ENCODE data around the gene NBPF1. TPM values are rescaled to one million over a fixed set of nuclear protein-coding genes. Genes with fewer than 3 reads are reported as not detected.
"Not testable (repeated sequence)": the region's sequence is repeated elsewhere in the genome, so short reads cannot be mapped to it uniquely, and the experiment has no call there.

The NBPF1 gene
- total and polyA plus RNA-seq, 2 donors from 2014 or later, result 8.0 to 56.3 TPM

- H3K4me1 ChIP-seq (ENCODE audit: control insufficient read depth in 2 of 3, insufficient read depth in 2 of 3, low read depth in 1 of 3, low read length in 3 of 3); H3K27me3 ChIP-seq (ENCODE audit: control insufficient read depth, insufficient read depth, low read length); H3K27ac ChIP-seq (ENCODE audit: low read depth in 2 of 2, low read length in 2 of 2); H3K4me3 ChIP-seq (ENCODE audit: low read length in 3 of 3); H3K9me3 ChIP-seq (ENCODE audit: control insufficient read depth in 2 of 3, insufficient read depth in 1 of 3, low read length in 3 of 3); intact Hi-C loops (cut with DNase I); H3K9ac ChIP-seq (ENCODE audit: low read length in 3 of 3); FAIRE-seq; H3K36me3 ChIP-seq (ENCODE audit: control insufficient read depth in 2 of 3, insufficient read depth in 3 of 3, low read length in 3 of 3): not testable (repeated sequence)
- peak in 1 of 5 donors; percentile 7 for DNase-seq
Measured at GRCh38 chr1:16600855-16601786, 12.2 kb downstream of the NBPF1 start.

- H3K36me3 ChIP-seq (ENCODE audit: control insufficient read depth in 2 of 3, insufficient read depth in 3 of 3, low read length in 3 of 3); H3K9me3 ChIP-seq (ENCODE audit: control insufficient read depth in 2 of 3, insufficient read depth in 1 of 3, low read length in 3 of 3); H3K4me3 ChIP-seq (ENCODE audit: low read length in 3 of 3); H3K4me1 ChIP-seq (ENCODE audit: control insufficient read depth in 2 of 3, insufficient read depth in 2 of 3, low read depth in 1 of 3, low read length in 3 of 3); H3K27me3 ChIP-seq (ENCODE audit: control insufficient read depth, insufficient read depth, low read length); H3K27ac ChIP-seq (ENCODE audit: low read depth in 2 of 2, low read length in 2 of 2); FAIRE-seq; intact Hi-C loops (cut with DNase I); DNase-seq; H3K9ac ChIP-seq (ENCODE audit: low read length in 3 of 3): not testable (repeated sequence)
Measured at GRCh38 chr1:16599326-16599725, 14.0 kb downstream of the NBPF1 start.

- intact Hi-C loops (cut with DNase I); H3K4me3 ChIP-seq (ENCODE audit: low read length in 3 of 3); DNase-seq; H3K36me3 ChIP-seq (ENCODE audit: control insufficient read depth in 2 of 3, insufficient read depth in 3 of 3, low read length in 3 of 3); H3K9ac ChIP-seq (ENCODE audit: low read length in 3 of 3); H3K4me1 ChIP-seq (ENCODE audit: control insufficient read depth in 2 of 3, insufficient read depth in 2 of 3, low read depth in 1 of 3, low read length in 3 of 3); H3K9me3 ChIP-seq (ENCODE audit: control insufficient read depth in 2 of 3, insufficient read depth in 1 of 3, low read length in 3 of 3); FAIRE-seq; H3K27me3 ChIP-seq (ENCODE audit: control insufficient read depth, insufficient read depth, low read length); H3K27ac ChIP-seq (ENCODE audit: low read depth in 2 of 2, low read length in 2 of 2): not testable (repeated sequence)
Measured at GRCh38 chr1:16595216-16595615, 18.1 kb downstream of the NBPF1 start.

- H3K4me3 ChIP-seq (ENCODE audit: low read length in 3 of 3); H3K9me3 ChIP-seq (ENCODE audit: control insufficient read depth in 2 of 3, insufficient read depth in 1 of 3, low read length in 3 of 3); H3K27ac ChIP-seq (ENCODE audit: low read depth in 2 of 2, low read length in 2 of 2); H3K27me3 ChIP-seq (ENCODE audit: control insufficient read depth, insufficient read depth, low read length); H3K9ac ChIP-seq (ENCODE audit: low read length in 3 of 3); H3K4me1 ChIP-seq (ENCODE audit: control insufficient read depth in 2 of 3, insufficient read depth in 2 of 3, low read depth in 1 of 3, low read length in 3 of 3); intact Hi-C loops (cut with DNase I); H3K36me3 ChIP-seq (ENCODE audit: control insufficient read depth in 2 of 3, insufficient read depth in 3 of 3, low read length in 3 of 3); DNase-seq; FAIRE-seq: not testable (repeated sequence)
Measured at GRCh38 chr1:16591845-16592244, 21.5 kb downstream of the NBPF1 start.

GRCh38 chr1:16588081-16588480 lies 25.3 kb downstream of the NBPF1 start:
- H3K9me3 ChIP-seq (ENCODE audit: control insufficient read depth in 2 of 3, insufficient read depth in 1 of 3, low read length in 3 of 3); FAIRE-seq; H3K27ac ChIP-seq (ENCODE audit: low read depth in 2 of 2, low read length in 2 of 2); DNase-seq; H3K4me1 ChIP-seq (ENCODE audit: control insufficient read depth in 2 of 3, insufficient read depth in 2 of 3, low read depth in 1 of 3, low read length in 3 of 3); H3K9ac ChIP-seq (ENCODE audit: low read length in 3 of 3); H3K4me3 ChIP-seq (ENCODE audit: low read length in 3 of 3); H3K27me3 ChIP-seq (ENCODE audit: control insufficient read depth, insufficient read depth, low read length); intact Hi-C loops (cut with DNase I); H3K36me3 ChIP-seq (ENCODE audit: control insufficient read depth in 2 of 3, insufficient read depth in 3 of 3, low read length in 3 of 3): not testable (repeated sequence)

GRCh38 chr1:16587639-16588038 lies 25.7 kb downstream of the NBPF1 start:
- H3K4me1 ChIP-seq (ENCODE audit: control insufficient read depth in 2 of 3, insufficient read depth in 2 of 3, low read depth in 1 of 3, low read length in 3 of 3); DNase-seq; H3K27me3 ChIP-seq (ENCODE audit: control insufficient read depth, insufficient read depth, low read length); FAIRE-seq; H3K4me3 ChIP-seq (ENCODE audit: low read length in 3 of 3); intact Hi-C loops (cut with DNase I); H3K9me3 ChIP-seq (ENCODE audit: control insufficient read depth in 2 of 3, insufficient read depth in 1 of 3, low read length in 3 of 3); H3K36me3 ChIP-seq (ENCODE audit: control insufficient read depth in 2 of 3, insufficient read depth in 3 of 3, low read length in 3 of 3); H3K27ac ChIP-seq (ENCODE audit: low read depth in 2 of 2, low read length in 2 of 2); H3K9ac ChIP-seq (ENCODE audit: low read length in 3 of 3): not testable (repeated sequence)

GRCh38 chr1:16565324-16565723 lies 48.0 kb downstream of the NBPF1 start:
- intact Hi-C loops (cut with DNase I); FAIRE-seq; H3K4me3 ChIP-seq (ENCODE audit: low read length in 3 of 3); H3K9me3 ChIP-seq (ENCODE audit: control insufficient read depth in 2 of 3, insufficient read depth in 1 of 3, low read length in 3 of 3); H3K27me3 ChIP-seq (ENCODE audit: control insufficient read depth, insufficient read depth, low read length); H3K4me1 ChIP-seq (ENCODE audit: control insufficient read depth in 2 of 3, insufficient read depth in 2 of 3, low read depth in 1 of 3, low read length in 3 of 3); DNase-seq; H3K27ac ChIP-seq (ENCODE audit: low read depth in 2 of 2, low read length in 2 of 2); H3K36me3 ChIP-seq (ENCODE audit: control insufficient read depth in 2 of 3, insufficient read depth in 3 of 3, low read length in 3 of 3); H3K9ac ChIP-seq (ENCODE audit: low read length in 3 of 3): not testable (repeated sequence)

- H3K9me3 ChIP-seq (ENCODE audit: control insufficient read depth in 2 of 3, insufficient read depth in 1 of 3, low read length in 3 of 3); H3K4me3 ChIP-seq (ENCODE audit: low read length in 3 of 3); H3K36me3 ChIP-seq (ENCODE audit: control insufficient read depth in 2 of 3, insufficient read depth in 3 of 3, low read length in 3 of 3); intact Hi-C loops (cut with DNase I); H3K27ac ChIP-seq (ENCODE audit: low read depth in 2 of 2, low read length in 2 of 2); DNase-seq; H3K4me1 ChIP-seq (ENCODE audit: control insufficient read depth in 2 of 3, insufficient read depth in 2 of 3, low read depth in 1 of 3, low read length in 3 of 3); H3K9ac ChIP-seq (ENCODE audit: low read length in 3 of 3); H3K27me3 ChIP-seq (ENCODE audit: control insufficient read depth, insufficient read depth, low read length); FAIRE-seq: not testable (repeated sequence)
Measured at GRCh38 chr1:16561035-16561434, 52.3 kb downstream of the NBPF1 start.
